H1 (cell line): ENCODE measurements around the gene ORMDL3. TPM values are rescaled to one million over a fixed set of nuclear protein-coding genes. Genes with fewer than 3 reads are reported as not detected.

Experiments
- CTCF ChIA-PET: fragments of 300-600 bp; sonication (Branson Sonifier 250); formaldehyde crosslinking; loops from one replicate; lab custom pipeline; 2021; ENCODE audit not compliant: partially characterized antibody; lab: Charles Lee
- POLR2A ChIA-PET: fragments of 300-600 bp; sonication (Branson Sonifier 250); formaldehyde crosslinking; loops from one replicate; lab custom pipeline; 2021; ENCODE audit warnings: inconsistent platforms; ENCODE audit not compliant: partially characterized antibody; lab: Charles Lee
- DNase-seq, 2 experiments: peaks; one replicate each; pipeline versions ENCODE4 v3.0.0 to v3.0.0-alpha.2; 2010 to 2022; ENCODE audit warnings: low spot score in 2 of 2, low read depth in 1 of 2, mixed read lengths in 1 of 2
- FAIRE-seq: peaks from 2 replicates; lab custom pipeline; 2011; peaks lifted over from hg19 to GRCh38; lab: Jason Lieb, UNC
- H2AFZ ChIP-seq: 2 replicates; pipeline ENCODE4 v1.8.1; 2012; ENCODE audit warnings: low read length, inconsistent platforms
- H2AK5ac ChIP-seq: 2 replicates; pipeline ENCODE4 v1.6.1; 2013; ENCODE audit warnings: low read depth, low read length
- H2BK120ac ChIP-seq: replicated peaks from 2 replicates; pipeline ENCODE3; 2013; ENCODE audit warnings: low read depth, low read length, inconsistent platforms
- H2BK12ac ChIP-seq: 2 replicates; pipeline ENCODE4 v1.6.1; 2013; ENCODE audit warnings: low read depth, low read length
- H2BK15ac ChIP-seq: 2 replicates; pipeline ENCODE4 v1.6.1; 2013; ENCODE audit warnings: low read length
- H2BK20ac ChIP-seq: 2 replicates; pipeline ENCODE4 v1.6.1; 2013; ENCODE audit warnings: low read length
- H2BK5ac ChIP-seq: 2 replicates; pipeline ENCODE4 v1.6.1; 2013; ENCODE audit warnings: low read depth, low read length
- H3K14ac ChIP-seq: 2 replicates; pipeline ENCODE4 v1.6.1; 2013; ENCODE audit warnings: inconsistent platforms; ENCODE audit not compliant: insufficient read length
- H3K18ac ChIP-seq: 2 replicates; pipeline ENCODE4 v1.6.1; 2013; ENCODE audit warnings: low read length; ENCODE audit errors: extremely low read depth
- H3K23ac ChIP-seq: 2 replicates; pipeline ENCODE4 v1.6.1; 2013; ENCODE audit warnings: inconsistent platforms; ENCODE audit not compliant: insufficient read length
- H3K23me2 ChIP-seq: 2 replicates; pipeline ENCODE4 v1.6.1; 2013; ENCODE audit warnings: low read depth, low read length
- H3K27ac ChIP-seq: 2 replicates; pipeline ENCODE4 v1.6.1; 2011; ENCODE audit warnings: low read depth, low read length, inconsistent platforms
- H3K27me3 ChIP-seq, 4 experiments: replicated peaks in 1 of 4; 1 replicate in 1 of 4; 2 replicates in 3 of 4; pipeline versions ENCODE4 v1.6.1 to v1.8.1; 2011 to 2013; ENCODE audit warnings: low read length in 3 of 4, mild to moderate bottlenecking in 3 of 4, inconsistent platforms in 2 of 4, mixed read lengths in 2 of 4, moderate library complexity in 1 of 4; ENCODE audit not compliant: control insufficient read depth in 3 of 4, insufficient read depth in 3 of 4; ENCODE audit errors: extremely low read depth in 1 of 4
- H3K36me3 ChIP-seq, 4 experiments: 2 replicates each; pipeline versions ENCODE4 v1.6.1 to v1.8.1; 2011 to 2013; ENCODE audit warnings: mild to moderate bottlenecking in 4 of 4, low read length in 3 of 4, moderate library complexity in 2 of 4, control low read depth in 1 of 4, inconsistent platforms in 1 of 4; ENCODE audit not compliant: insufficient read depth in 4 of 4, control insufficient read depth in 2 of 4
- H3K4ac ChIP-seq: replicated peaks from 2 replicates; pipeline ENCODE3; 2013; ENCODE audit warnings: low read length, low read depth, mixed read lengths, inconsistent platforms; ENCODE audit not compliant: insufficient read length
- H3K4me1 ChIP-seq, 4 experiments: replicated peaks in 1 of 4; 1 replicate in 1 of 4; 2 replicates in 3 of 4; pipeline versions ENCODE4 v1.6.1 to v1.8.1; 2011 to 2013; ENCODE audit warnings: low read length in 3 of 4, inconsistent platforms in 2 of 4, mixed read lengths in 1 of 4; ENCODE audit not compliant: insufficient read depth in 4 of 4, control insufficient read depth in 3 of 4
- H3K4me2 ChIP-seq, 2 experiments: 2 replicates each; pipeline versions ENCODE4 v1.6.1 to v1.8.1; 2011 to 2013; ENCODE audit warnings: low read depth in 2 of 2, low read length in 2 of 2, control low read depth in 1 of 2, inconsistent platforms in 1 of 2, mild to moderate bottlenecking in 1 of 2; ENCODE audit not compliant: insufficient read depth in 1 of 2
- H3K4me3 ChIP-seq, 4 experiments: fragments of 200-600, 300-600 bp in 1 of 4; sonication (generic), shearing (Covaris generic), sonication (Bioruptor Twin) in 1 of 4; 2 replicates each; pipeline versions ENCODE4 v1.5.1 to v1.8.1; 2011 to 2016; ENCODE audit warnings: low read length in 4 of 4, low read depth in 3 of 4, control low read depth in 2 of 4, inconsistent platforms in 2 of 4, mild to moderate bottlenecking in 2 of 4, mixed read lengths in 1 of 4, moderate library complexity in 1 of 4; ENCODE audit not compliant: insufficient read depth in 2 of 4; ENCODE audit errors: extremely low read depth in 1 of 4
- H3K56ac ChIP-seq: replicated peaks from 2 replicates; pipeline ENCODE3; 2013; ENCODE audit warnings: low read depth, mild to moderate bottlenecking, mixed read lengths, low read length, inconsistent platforms; ENCODE audit not compliant: insufficient read length
- H3K79me1 ChIP-seq: 2 replicates; pipeline ENCODE4 v1.6.1; 2013; ENCODE audit warnings: low read depth, low read length, control low read depth
- H3K79me2 ChIP-seq, 2 experiments: 2 replicates each; pipeline versions ENCODE4 v1.6.1 to v1.8.1; 2012 to 2013; ENCODE audit warnings: low read length in 2 of 2, mild to moderate bottlenecking in 2 of 2, inconsistent platforms in 1 of 2; ENCODE audit not compliant: insufficient read depth in 2 of 2, control insufficient read depth in 1 of 2
- H3K9ac ChIP-seq, 4 experiments: replicated peaks in 1 of 4; 1 replicate in 1 of 4; 2 replicates in 3 of 4; pipeline versions ENCODE4 v1.6.1 to v1.8.1; 2011 to 2013; ENCODE audit warnings: low read depth in 3 of 4, low read length in 3 of 4, control low read depth in 2 of 4, mild to moderate bottlenecking in 2 of 4, moderate library complexity in 2 of 4, inconsistent platforms in 1 of 4; ENCODE audit errors: extremely low read depth in 1 of 4
- H3K9me3 ChIP-seq, 2 experiments: 2 replicates each; pipeline versions ENCODE4 v1.6.1 to v1.8.1; 2012 to 2013; ENCODE audit warnings: mild to moderate bottlenecking in 2 of 2, moderate library complexity in 2 of 2, control low read depth in 1 of 2, inconsistent platforms in 1 of 2, low read depth in 1 of 2, low read length in 1 of 2, mixed read lengths in 1 of 2; ENCODE audit not compliant: insufficient read depth in 2 of 2
- H4K20me1 ChIP-seq, 2 experiments: replicated peaks in 1 of 2; 2 replicates each; pipeline versions ENCODE3 to v1.8.1; 2011 to 2013; ENCODE audit warnings: inconsistent platforms in 2 of 2, low read length in 2 of 2, mild to moderate bottlenecking in 1 of 2; ENCODE audit not compliant: insufficient read depth in 2 of 2, control insufficient read depth in 1 of 2
- H4K5ac ChIP-seq: 2 replicates; pipeline ENCODE4 v1.6.1; 2013; ENCODE audit warnings: low read length, low read depth, mixed read lengths, inconsistent platforms; ENCODE audit not compliant: insufficient read length
- H4K8ac ChIP-seq: 2 replicates; pipeline ENCODE4 v1.8.0; 2013; ENCODE audit warnings: mild to moderate bottlenecking, moderate library complexity, low read length, inconsistent platforms; ENCODE audit not compliant: insufficient read depth; ENCODE audit errors: extremely low read depth
- H4K91ac ChIP-seq: replicated peaks from 2 replicates; pipeline ENCODE3; 2013; ENCODE audit warnings: low read length, mixed read lengths, inconsistent platforms; ENCODE audit not compliant: insufficient read length
- ASH2L ChIP-seq: fragments of 200-600, 300-600 bp; sonication (generic); IDR thresholded peaks from one replicate; pipeline ENCODE4 v1.7.1; 2017; ENCODE audit warnings: low read length
- BRCA1 ChIP-seq: IDR thresholded peaks from 2 replicates; pipeline ENCODE4 v1.6.1; 2012; ENCODE audit warnings: low read depth, low read length, improper control_type of control experiment
- CBX5 ChIP-seq: fragments of 300-800, 300-1000 bp; sonication (generic); IDR thresholded peaks from 2 replicates; pipeline ENCODE4 v1.7.1; 2016; ENCODE audit warnings: antibody characterized with exemption, low read length, low read depth
- EGR1 ChIP-seq: IDR thresholded peaks from 2 replicates; pipeline ENCODE4 v1.6.1; 2011; ENCODE audit warnings: low read depth, low read length, borderline replicate concordance
- EP300 ChIP-seq, 2 experiments: IDR thresholded peaks; 1 replicate in 1 of 2; 2 replicates in 1 of 2; pipeline ENCODE4 v1.6.1; 2011 to 2012; ENCODE audit warnings: low read depth in 2 of 2, low read length in 2 of 2, mild to moderate bottlenecking in 2 of 2, borderline replicate concordance in 1 of 2, inconsistent platforms in 1 of 2, moderate library complexity in 1 of 2
- GABPA ChIP-seq: IDR thresholded peaks from 2 replicates; pipeline ENCODE4 v1.6.1; 2011; ENCODE audit warnings: mild to moderate bottlenecking, low read length, moderate library complexity, borderline replicate concordance; ENCODE audit not compliant: insufficient read depth
- POLR2A ChIP-seq, 2 experiments: IDR thresholded peaks; 1 replicate in 1 of 2; 2 replicates in 1 of 2; pipeline ENCODE4 v1.6.1; 2011; ENCODE audit warnings: low read depth in 2 of 2, low read length in 2 of 2, mild to moderate bottlenecking in 2 of 2; ENCODE audit errors: control extremely low read depth in 1 of 2
- POU5F1 ChIP-seq: IDR thresholded peaks from 2 replicates; pipeline ENCODE4 v1.6.1; 2011; ENCODE audit warnings: low read depth, mild to moderate bottlenecking, low read length, moderate library complexity
- SP2 ChIP-seq: IDR thresholded peaks from 2 replicates; pipeline ENCODE4 v1.6.1; 2012; ENCODE audit warnings: mild to moderate bottlenecking, low read length, inconsistent platforms
- SRF ChIP-seq: IDR thresholded peaks from 2 replicates; pipeline ENCODE4 v1.6.1; 2011; ENCODE audit warnings: mild to moderate bottlenecking, low read depth, low read length, moderate library complexity
- TAF1 ChIP-seq: IDR thresholded peaks from 2 replicates; pipeline ENCODE4 v1.6.1; 2011; ENCODE audit warnings: mild to moderate bottlenecking, low read depth, low read length
- TEAD4 ChIP-seq: IDR thresholded peaks from 2 replicates; pipeline ENCODE4 v1.6.1; 2012; ENCODE audit warnings: low read depth, low read length, inconsistent platforms, mixed read lengths
- ZNF274 ChIP-seq: IDR thresholded peaks from 2 replicates; pipeline ENCODE4 v1.7.0; 2012; ENCODE audit warnings: low read length, borderline replicate concordance; ENCODE audit errors: extremely low read depth
- polyA plus RNA-seq, 7 experiments: library from polyadenylated mRNA; depleted of rRNA in 3 of 7; stranded (reverse) in 5 of 7; unstranded in 2 of 7; fragments of >200 nt in 5 of 7; fragments of 200-250 nt in 2 of 7; gene quantifications; 1 replicate in 5 of 7; 2 replicates in 1 of 7; 4 replicates in 1 of 7; pipeline versions ENCODE4 v1.2.1 to v1.2.3, GENCODE V29; 2011 to 2013; ENCODE audit warnings: missing spikeins in 2 of 7, mixed read lengths in 2 of 7
- total RNA-seq: library from RNA; stranded (reverse); fragmentation: NEBNext Ultra II Directional; extraction: Animal tissue kit (Norgen Biotek cat#: 25700); gene quantifications from 2 replicates; pipeline ENCODE4 v1.2.1, GENCODE V29; 2021
- TF ChIP-seq, protein P1 (sequence below), 3 experiments: IDR thresholded peaks; 1 replicate in 2 of 3; 2 replicates in 1 of 3; pipeline versions ENCODE4 v1.5.1 to v1.6.1; 2011; ENCODE audit warnings: low read length in 3 of 3, mild to moderate bottlenecking in 3 of 3, inconsistent platforms in 2 of 3, low read depth in 1 of 3, moderate library complexity in 1 of 3; ENCODE audit not compliant: insufficient read depth in 1 of 3; ENCODE audit errors: control extremely low read depth in 1 of 3

ORMDL3 gene
- total and polyA plus RNA-seq, 2 of the 8 experiments (the other 6 are each of a cell fraction or from before 2014, with no cell fraction given): 50.4 to 108 TPM

DNA sequence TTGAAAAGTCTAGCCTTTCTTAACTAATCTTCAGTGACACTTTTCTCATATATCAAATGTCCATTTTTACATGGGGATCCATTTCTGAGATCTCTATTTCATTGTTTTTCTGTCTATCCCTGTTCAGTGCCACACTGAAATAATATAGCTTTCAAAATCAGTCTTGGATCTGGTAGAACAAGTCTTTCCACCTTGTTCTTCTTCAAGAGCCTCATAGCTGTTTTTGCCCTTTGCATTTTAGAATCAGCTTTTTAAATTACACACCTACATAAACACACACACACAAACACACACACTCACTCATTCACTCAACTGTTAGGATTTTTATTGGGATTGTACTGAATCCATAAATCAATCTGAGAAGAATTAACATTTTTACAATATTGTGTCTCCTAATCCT lies 28.2 kb downstream of the ORMDL3 start:
- Histone ChIP-seq H3K4ac (no peak overlapping the region), H2BK15ac (no peak overlapping the region), H3K18ac (no peak overlapping the region), H3K14ac (no peak overlapping the region), H3K23me2 (no peaks in the 10 kb centered on the region), H3K79me1 (no peaks in the 10 kb centered on the region), H3K79me2 (no peaks in the 10 kb centered on the region), H2BK120ac (no peak overlapping the region), H3K27ac (no peak overlapping the region), H4K91ac (no peak overlapping the region), H2AFZ (no peak overlapping the region), H3K4me1 (no peaks in the 10 kb centered on the region), H4K20me1 (no peaks in the 10 kb centered on the region), H2BK5ac (no peak overlapping the region), H3K36me3 (no peaks in the 10 kb centered on the region; a peak in 1 of 8 replicates), H3K23ac (no peak overlapping the region), H4K5ac (no peak overlapping the region), H2BK20ac (no peak overlapping the region), H4K8ac (no peak overlapping the region), H3K4me2 (no peak overlapping the region), H3K56ac (no peak overlapping the region), H3K9ac (no peak overlapping the region), H2AK5ac (no peak overlapping the region), H3K27me3 (no peaks in the 10 kb centered on the region), H3K4me3 (no peak overlapping the region), H3K9me3 (no peaks in the 10 kb centered on the region), H2BK12ac (no peak overlapping the region)
- DNase-seq (no peak), FAIRE-seq (no peak)
- ChIA-PET CTCF (interaction anchor here (0.6 to 0.7 kb wide), 2 partner anchors 20 to 143 kb away, joined by 3 read pairs; partner anchors contain the start of gene GSDMB), POLR2A (interaction anchor here (0.9 to 1.0 kb wide), 2 partner anchors 10 to 81 kb away, joined by 3 to 4 read pairs; partner anchors contain the start of gene PSMD3)
- TF ChIP-seq CBX5 (no peak), POU5F1 (no peak), POLR2A (IDR thresholded peaks at IDR 0.05; ENCODE audit: control extremely low read depth in 1 of 2, low read depth in 2 of 2, low read length in 2 of 2) (no peak), SRF (no peak), ASH2L (no peak), GABPA (no peak), TEAD4 (no peak), TAF1 (no peak), SP2 (no peak), EP300 (IDR thresholded peaks at IDR 0.05; ENCODE audit: borderline replicate concordance in 1 of 2, low read depth in 2 of 2, low read length in 2 of 2) (no peak), EGR1 (no peak), BRCA1 (no peak), ZNF274 (no peak)
- TF ChIP-seq, protein P1, sequence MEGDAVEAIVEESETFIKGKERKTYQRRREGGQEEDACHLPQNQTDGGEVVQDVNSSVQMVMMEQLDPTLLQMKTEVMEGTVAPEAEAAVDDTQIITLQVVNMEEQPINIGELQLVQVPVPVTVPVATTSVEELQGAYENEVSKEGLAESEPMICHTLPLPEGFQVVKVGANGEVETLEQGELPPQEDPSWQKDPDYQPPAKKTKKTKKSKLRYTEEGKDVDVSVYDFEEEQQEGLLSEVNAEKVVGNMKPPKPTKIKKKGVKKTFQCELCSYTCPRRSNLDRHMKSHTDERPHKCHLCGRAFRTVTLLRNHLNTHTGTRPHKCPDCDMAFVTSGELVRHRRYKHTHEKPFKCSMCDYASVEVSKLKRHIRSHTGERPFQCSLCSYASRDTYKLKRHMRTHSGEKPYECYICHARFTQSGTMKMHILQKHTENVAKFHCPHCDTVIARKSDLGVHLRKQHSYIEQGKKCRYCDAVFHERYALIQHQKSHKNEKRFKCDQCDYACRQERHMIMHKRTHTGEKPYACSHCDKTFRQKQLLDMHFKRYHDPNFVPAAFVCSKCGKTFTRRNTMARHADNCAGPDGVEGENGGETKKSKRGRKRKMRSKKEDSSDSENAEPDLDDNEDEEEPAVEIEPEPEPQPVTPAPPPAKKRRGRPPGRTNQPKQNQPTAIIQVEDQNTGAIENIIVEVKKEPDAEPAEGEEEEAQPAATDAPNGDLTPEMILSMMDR (IDR thresholded peaks at IDR 0.05; ENCODE audit: control extremely low read depth in 1 of 3, insufficient read depth in 1 of 3, low read depth in 1 of 3, low read length in 3 of 3): no peak
